ENCODE measurements around the gene SLC27A5.
"Not testable (repeated sequence)": the region's sequence is repeated elsewhere in the genome, so short reads cannot be mapped to it uniquely, and the experiment has no call there.

SLC27A5 gene

GRCh38 chr19:58484349-58484748 lies 27.4 kb downstream of the SLC27A5 start:
- not testable (repeated sequence) for DNase-seq

- no peak for DNase-seq
Measured at GRCh38 chr19:58483776-58484175, 28.0 kb downstream of the SLC27A5 start.

- no peak for DNase-seq
Measured at GRCh38 chr19:58482372-58482771, 29.4 kb downstream of the SLC27A5 start.

GRCh38 chr19:58480831-58481230 lies 31.0 kb downstream of the SLC27A5 start:
- no peak for DNase-seq

- DNase-seq = no peak
Measured at GRCh38 chr19:58480481-58480830, 31.3 kb downstream of the SLC27A5 start.

- DNase-seq = no peak
Measured at GRCh38 chr19:58479736-58480480, 31.9 kb downstream of the SLC27A5 start.

GRCh38 chr19:58479303-58479702 lies 32.5 kb downstream of the SLC27A5 start:
- DNase-seq = no peak

- no peak for DNase-seq
Measured at GRCh38 chr19:58477871-58478270, 33.9 kb downstream of the SLC27A5 start.

GRCh38 chr19:58477130-58477529 lies 34.7 kb downstream of the SLC27A5 start:
- DNase-seq = no peak

- DNase-seq = no peak
Measured at GRCh38 chr19:58476498-58477015, 35.2 kb downstream of the SLC27A5 start.

GRCh38 chr19:58475714-58476497 lies 35.9 kb downstream of the SLC27A5 start, which contains the start of gene ZNF446:
ZNF446 (plus strand) TSS chr19:58476352; CDS start chr19:58477219, 867 bp downstream.
- peak; percentile 87 for DNase-seq

- no peak for DNase-seq
Measured at GRCh38 chr19:58474997-58475713, 36.6 kb downstream of the SLC27A5 start.

GRCh38 chr19:58474291-58474996 lies 37.3 kb downstream of the SLC27A5 start:
- no peak for DNase-seq

- DNase-seq = no peak
Measured at GRCh38 chr19:58473775-58474174, 38.0 kb downstream of the SLC27A5 start.

GRCh38 chr19:58471736-58472135 lies 40.1 kb downstream of the SLC27A5 start:
- DNase-seq = no peak

GRCh38 chr19:58470837-58471543 lies 40.8 kb downstream of the SLC27A5 start:
- DNase-seq = not testable (repeated sequence)

- no peak for DNase-seq
Measured at GRCh38 chr19:58469241-58470013, 42.4 kb downstream of the SLC27A5 start.

- DNase-seq = no peak
Measured at GRCh38 chr19:58468216-58468839, 43.5 kb downstream of the SLC27A5 start.

- peak; percentile 45 for DNase-seq
Measured at GRCh38 chr19:58466760-58467589, 44.8 kb downstream of the SLC27A5 start, which contains the start of gene ZNF324. ZNF324 (plus strand) TSS chr19:58467080; CDS start chr19:58469186, 2,106 bp downstream.

Measured in cortex of kidney (tissue), 1 donor.